DND-41 (cell line): ENCODE results near the gene MYLK.

Experiments
- ATAC-seq: fragments of 200-7000 bp; cut with Tn5 transposase; 3 replicates; pipeline ENCODE4 v1.9.1; 2021; ENCODE audit warnings: low read depth; ENCODE audit not compliant: insufficient read depth
- DNase-seq: peaks from one replicate; pipeline ENCODE4 v3.0.0-alpha.2; 2020
- H2AFZ ChIP-seq: 2 replicates; pipeline ENCODE4 v1.6.0; 2012; ENCODE audit warnings: low read depth, low read length
- H3K27ac ChIP-seq: 2 replicates; pipeline ENCODE4 v1.5.1; 2012; ENCODE audit warnings: low read length, inconsistent platforms
- H3K27me3 ChIP-seq: fragments of 200-600 bp; sonication (generic); 2 replicates; pipeline ENCODE4 v1.6.0; 2012; ENCODE audit warnings: low read length, mild to moderate bottlenecking, inconsistent platforms; ENCODE audit not compliant: insufficient read depth, poor library complexity
- H3K36me3 ChIP-seq: 2 replicates; pipeline ENCODE4 v1.5.1; 2012; ENCODE audit warnings: low read length, inconsistent platforms; ENCODE audit not compliant: insufficient read depth
- H3K4me1 ChIP-seq: 2 replicates; pipeline ENCODE4 v1.5.1; 2012; ENCODE audit warnings: mild to moderate bottlenecking, low read length; ENCODE audit not compliant: insufficient read depth
- H3K4me2 ChIP-seq: 2 replicates; pipeline ENCODE4 v1.6.0; 2012; ENCODE audit warnings: mild to moderate bottlenecking, moderate library complexity, low read length, inconsistent platforms; ENCODE audit not compliant: insufficient read depth
- H3K4me3 ChIP-seq, 2 experiments: fragments of 200-600 bp in 1 of 2; shearing (Covaris generic) in 1 of 2; 2 replicates each; pipeline ENCODE4 v1.5.1; 2012 to 2016; ENCODE audit warnings: inconsistent platforms in 2 of 2, low read length in 2 of 2, mild to moderate bottlenecking in 2 of 2, low read depth in 1 of 2, moderate library complexity in 1 of 2
- H3K79me2 ChIP-seq: 2 replicates; pipeline ENCODE4 v1.6.0; 2012; ENCODE audit warnings: low read length, inconsistent platforms; ENCODE audit not compliant: insufficient read depth
- H3K9ac ChIP-seq: 2 replicates; pipeline ENCODE4 v1.6.0; 2012; ENCODE audit warnings: low read depth, mild to moderate bottlenecking, inconsistent platforms, low read length, moderate library complexity
- H3K9me3 ChIP-seq: 2 replicates; pipeline ENCODE4 v1.5.1; 2012; ENCODE audit warnings: low read length, moderate library complexity, mild to moderate bottlenecking, inconsistent platforms; ENCODE audit not compliant: insufficient read depth, severe bottlenecking
- H4K20me1 ChIP-seq: 2 replicates; pipeline ENCODE4 v1.6.0; 2012; ENCODE audit warnings: low read length; ENCODE audit not compliant: insufficient read depth
- EZH2 ChIP-seq: IDR thresholded peaks from 3 replicates; pipeline ENCODE4 v1.6.1; 2012; ENCODE audit warnings: borderline replicate concordance, low read depth, mild to moderate bottlenecking, moderate library complexity, low read length, inconsistent platforms; ENCODE audit not compliant: severe bottlenecking
- TF ChIP-seq, protein P1 (sequence below): IDR thresholded peaks from 2 replicates; pipeline ENCODE4 v1.5.1; 2012; ENCODE audit warnings: borderline replicate concordance, low read length, moderate library complexity, mild to moderate bottlenecking; ENCODE audit not compliant: poor library complexity, severe bottlenecking; ENCODE audit errors: extremely low read depth

Gene MYLK

DNA sequence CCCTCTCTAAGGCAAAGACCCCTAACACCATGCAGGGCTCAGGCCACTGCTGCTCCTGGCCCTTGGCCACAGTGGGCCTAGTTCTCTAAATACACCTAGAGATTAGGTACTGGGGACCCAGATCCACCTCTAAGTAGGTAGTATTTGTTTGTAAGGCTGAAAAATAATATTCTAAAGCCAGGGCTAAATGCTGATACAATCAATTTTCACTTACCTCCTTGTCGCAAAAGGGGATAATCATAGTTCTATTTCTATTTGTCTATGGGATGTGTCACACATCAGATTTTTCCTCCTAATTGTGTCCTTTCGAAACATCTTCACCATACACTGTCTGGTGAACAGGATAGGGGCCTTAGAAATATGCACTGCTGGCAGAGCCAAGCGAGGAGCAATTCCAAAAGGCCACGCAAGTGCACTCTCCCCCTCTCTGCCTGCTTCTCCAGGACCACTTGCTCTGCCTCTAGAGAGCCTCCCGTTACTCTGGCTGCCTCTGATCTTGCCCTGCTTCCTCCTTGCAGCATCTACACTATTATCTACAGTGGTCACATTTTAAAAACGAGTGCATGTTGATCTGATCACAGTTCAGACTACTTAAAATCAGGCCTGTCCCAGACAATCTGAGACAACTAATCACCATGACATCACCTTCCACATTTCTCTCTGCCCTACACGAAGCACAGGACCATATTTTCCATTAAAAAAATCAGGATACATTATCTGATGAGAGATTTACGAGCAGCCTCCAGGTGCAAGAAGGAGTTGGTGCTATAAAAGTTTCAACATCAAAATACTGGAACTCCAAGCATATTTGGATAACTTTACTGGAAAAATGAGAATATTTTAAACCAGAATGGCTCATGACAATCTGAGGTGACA lies 115.4 kb downstream of the MYLK start:
- H3K4me2 ChIP-seq = no peak overlapping the region

DNA sequence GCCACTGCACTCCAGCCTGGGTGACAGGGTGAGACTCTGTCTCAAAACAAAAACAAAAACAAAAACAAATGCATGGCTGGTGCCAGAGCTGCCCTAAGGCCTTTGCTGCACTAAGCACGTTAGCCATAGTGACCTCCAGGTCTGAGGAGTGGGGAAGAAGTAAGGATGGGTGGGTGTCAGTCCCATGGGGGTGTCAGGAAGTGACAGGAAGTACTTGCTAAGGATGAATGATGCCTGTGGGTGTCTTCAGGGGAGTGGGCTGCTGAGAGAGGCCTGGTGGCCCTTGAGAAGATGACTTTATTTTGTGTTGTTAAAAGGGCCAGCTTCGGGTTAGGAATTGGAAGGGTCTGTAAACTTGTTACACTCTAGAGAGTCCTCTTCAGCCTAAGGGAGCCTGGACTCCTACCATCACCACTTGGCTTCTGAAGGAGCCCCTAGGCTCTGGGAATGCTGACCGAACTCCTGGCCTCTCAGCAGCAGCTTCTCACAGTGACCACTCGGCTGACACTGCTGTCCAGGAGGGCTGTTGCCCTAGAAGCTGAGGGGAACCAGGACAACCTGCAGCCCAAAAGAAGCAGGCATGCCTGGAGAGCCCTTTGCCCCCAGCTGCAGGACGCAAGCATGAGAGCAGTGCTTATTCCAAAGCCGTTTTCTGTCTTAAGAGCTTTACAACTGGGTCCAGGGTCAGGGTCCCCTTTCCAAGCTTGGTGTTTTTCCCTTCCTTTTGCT lies 116.4 kb downstream of the MYLK start:
- no peak for ATAC-seq
- H3K79me2 ChIP-seq = no peaks in the 10 kb centered on the region
- no peaks in the 10 kb centered on the region for H3K4me1 ChIP-seq
- no peaks in the 10 kb centered on the region for H3K36me3 ChIP-seq
- H3K27me3 ChIP-seq = no peaks in the 10 kb centered on the region
- no peak for DNase-seq
- H3K27ac ChIP-seq = no peak overlapping the region
- H3K9me3 ChIP-seq = no peaks in the 10 kb centered on the region
- H3K4me3 ChIP-seq = no peak overlapping the region
- H3K9ac ChIP-seq = no peak overlapping the region
- no peak overlapping the region for H2AFZ ChIP-seq
- TF ChIP-seq EZH2 = no peak
- TF ChIP-seq, protein P1, sequence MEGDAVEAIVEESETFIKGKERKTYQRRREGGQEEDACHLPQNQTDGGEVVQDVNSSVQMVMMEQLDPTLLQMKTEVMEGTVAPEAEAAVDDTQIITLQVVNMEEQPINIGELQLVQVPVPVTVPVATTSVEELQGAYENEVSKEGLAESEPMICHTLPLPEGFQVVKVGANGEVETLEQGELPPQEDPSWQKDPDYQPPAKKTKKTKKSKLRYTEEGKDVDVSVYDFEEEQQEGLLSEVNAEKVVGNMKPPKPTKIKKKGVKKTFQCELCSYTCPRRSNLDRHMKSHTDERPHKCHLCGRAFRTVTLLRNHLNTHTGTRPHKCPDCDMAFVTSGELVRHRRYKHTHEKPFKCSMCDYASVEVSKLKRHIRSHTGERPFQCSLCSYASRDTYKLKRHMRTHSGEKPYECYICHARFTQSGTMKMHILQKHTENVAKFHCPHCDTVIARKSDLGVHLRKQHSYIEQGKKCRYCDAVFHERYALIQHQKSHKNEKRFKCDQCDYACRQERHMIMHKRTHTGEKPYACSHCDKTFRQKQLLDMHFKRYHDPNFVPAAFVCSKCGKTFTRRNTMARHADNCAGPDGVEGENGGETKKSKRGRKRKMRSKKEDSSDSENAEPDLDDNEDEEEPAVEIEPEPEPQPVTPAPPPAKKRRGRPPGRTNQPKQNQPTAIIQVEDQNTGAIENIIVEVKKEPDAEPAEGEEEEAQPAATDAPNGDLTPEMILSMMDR = no peak
- no peaks in the 10 kb centered on the region for H4K20me1 ChIP-seq
- H3K4me2 ChIP-seq = no peak overlapping the region

More for the DNA sequence above, 115.4 kb downstream of the MYLK start:
- ATAC-seq = no peak
- Histone ChIP-seq H3K79me2 (no peaks in the 10 kb centered on the region), H3K4me1 (no peaks in the 10 kb centered on the region), H4K20me1 (no peaks in the 10 kb centered on the region), H3K4me3 (no peak overlapping the region), H2AFZ (no peak overlapping the region), H3K27me3 (no peaks in the 10 kb centered on the region), H3K27ac (no peak overlapping the region), H3K9me3 (no peaks in the 10 kb centered on the region), H3K9ac (no peak overlapping the region), H3K36me3 (no peaks in the 10 kb centered on the region)
- TF ChIP-seq, protein P1 = no peak
- TF ChIP-seq EZH2 = no peak
- no peak for DNase-seq

DNA sequence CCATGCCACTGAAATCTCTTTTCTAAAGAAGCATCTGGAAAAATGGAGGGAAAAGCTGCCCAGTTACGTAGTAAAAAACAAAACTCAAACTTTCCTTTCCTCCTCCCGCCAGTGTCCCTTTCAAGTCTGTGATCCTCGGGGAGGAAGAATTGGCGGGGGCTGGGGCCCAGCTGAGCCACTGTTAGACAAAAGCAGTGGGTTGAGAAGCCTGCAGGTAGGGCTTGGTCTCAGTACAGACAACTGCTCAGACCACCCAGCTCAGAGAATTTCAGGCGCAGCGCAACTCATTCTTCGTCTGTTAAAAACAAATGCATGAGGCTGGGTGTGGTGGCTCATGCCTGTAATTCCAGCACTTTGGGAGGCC lies 117.1 kb downstream of the MYLK start:
- Histone ChIP-seq H3K27me3 (no peaks in the 10 kb centered on the region), H3K9me3 (no peaks in the 10 kb centered on the region), H3K4me1 (no peaks in the 10 kb centered on the region), H4K20me1 (no peaks in the 10 kb centered on the region), H2AFZ (no peak overlapping the region), H3K4me3 (no peak overlapping the region), H3K79me2 (no peaks in the 10 kb centered on the region), H3K27ac (no peak overlapping the region), H3K9ac (no peak overlapping the region), H3K36me3 (no peaks in the 10 kb centered on the region), H3K4me2 (no peak overlapping the region)
- DNase-seq (no peak), ATAC-seq (no peak)
- no peak for TF ChIP-seq EZH2
- TF ChIP-seq, protein P1 = no peak
